GOT3 (cell line): ENCODE measurements around the gene DENND4B.

Source experiments
- DNase-seq: peaks from one replicate; lab custom pipeline; 2025; ENCODE audit warnings: mixed read lengths; lab: John Stamatoyannopoulos, UW

Gene DENND4B

GRCh38 chr1:153970346-153970745 is 23.8 kb upstream of the DENND4B start:
- no peak for DNase-seq

DNA sequence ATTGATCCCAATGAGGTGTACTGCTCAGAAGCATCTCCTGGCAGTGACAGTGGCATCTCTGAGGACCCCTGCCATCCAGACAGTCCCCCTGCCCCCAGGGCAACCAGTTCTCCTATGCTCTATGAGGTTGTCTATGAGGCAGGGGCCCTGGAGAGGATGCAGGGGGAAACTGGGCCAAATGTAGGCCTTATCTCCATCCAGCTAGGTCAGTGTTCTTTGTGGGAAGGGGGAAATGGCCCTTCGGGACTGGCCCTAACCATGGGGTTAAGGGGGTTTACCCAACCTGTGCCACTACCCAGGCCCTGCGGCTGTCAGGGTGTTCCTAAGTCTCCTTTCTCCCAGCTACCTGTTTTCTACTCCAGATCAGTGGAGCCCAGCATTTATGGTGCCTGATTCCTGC is 22.5 kb upstream of the DENND4B start:
- no peak for DNase-seq

DNA sequence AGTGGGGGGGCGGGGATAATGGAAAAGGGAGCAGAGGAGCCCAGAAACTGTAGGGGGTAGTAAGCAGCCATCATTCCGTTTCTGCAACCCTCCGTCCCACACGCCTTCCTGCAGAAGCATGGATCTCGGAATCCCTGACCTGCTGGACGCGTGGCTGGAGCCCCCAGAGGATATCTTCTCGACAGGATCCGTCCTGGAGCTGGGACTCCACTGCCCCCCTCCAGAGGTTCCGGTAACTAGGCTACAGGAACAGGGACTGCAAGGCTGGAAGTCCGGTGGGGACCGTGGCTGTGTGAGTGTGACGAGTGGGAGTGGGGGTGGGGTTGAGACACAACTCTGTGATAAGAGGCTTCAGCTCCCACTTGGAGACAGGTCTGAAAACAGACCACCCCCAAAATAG is 21.9 kb upstream of the DENND4B start:
- DNase-seq, result no peak

- no peak for DNase-seq
These were observed 21.5 kb upstream of the DENND4B start for GRCh38 chr1:153968000-153968363.

- peak; percentile 76 for DNase-seq
These were observed 20.8 kb upstream of the DENND4B start, which contains the start of gene CREB3L4 for GRCh38 chr1:153967107-153967999. Gene CREB3L4 (plus strand): TSS chr1:153967902. CDS start chr1:153968526, 624 bp downstream.

- no peak for DNase-seq
These were observed 17.4 kb upstream of the DENND4B start for GRCh38 chr1:153963850-153964331.

DNA sequence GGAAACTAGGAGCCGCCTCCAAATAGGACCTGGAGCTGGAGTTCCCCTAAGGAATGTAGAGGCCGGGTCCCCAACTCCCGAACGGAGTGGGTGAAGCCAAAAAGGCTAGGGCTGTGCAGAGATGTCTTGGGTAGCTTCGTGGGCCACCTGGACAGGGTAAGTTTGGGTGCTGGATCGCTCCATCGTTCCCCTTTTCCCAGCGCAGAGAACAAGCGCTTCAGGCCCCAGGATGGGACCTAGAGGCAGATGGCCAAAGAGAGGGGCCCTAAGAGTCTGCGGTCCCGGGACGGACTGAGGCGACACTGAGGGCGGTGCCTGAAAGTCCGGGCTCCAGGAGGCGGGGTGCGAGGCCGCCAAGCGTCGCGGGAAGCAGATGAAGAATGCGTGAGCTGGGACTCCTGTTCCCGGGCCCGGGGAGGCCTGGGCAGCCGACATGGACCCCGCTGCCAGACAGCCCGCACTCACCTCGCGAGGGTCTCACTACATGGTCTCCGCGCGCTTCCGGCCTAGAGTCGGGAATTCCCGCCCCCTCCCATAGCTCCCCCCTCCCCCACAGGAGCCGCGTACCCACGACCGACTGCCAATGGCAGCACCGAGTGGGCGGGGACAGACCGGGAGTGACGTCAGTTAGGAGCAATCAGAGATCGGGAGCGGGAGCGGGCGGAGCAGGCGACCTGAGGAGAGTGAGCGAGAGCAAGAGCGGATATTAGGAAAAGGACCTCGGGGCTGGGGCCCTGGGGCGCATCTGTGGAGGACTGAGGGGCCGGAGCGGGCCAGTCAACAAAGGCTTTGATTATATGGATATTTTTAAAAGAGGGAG is 16.7 kb upstream of the DENND4B start, which contains the start of gene SLC39A1:
Gene SLC39A1 (minus strand): TSS at position 508 of the 820 bp plus-strand sequence. CDS start 822 bp downstream, outside the sequence.
- DNase-seq, result peak; percentile 87

DNA sequence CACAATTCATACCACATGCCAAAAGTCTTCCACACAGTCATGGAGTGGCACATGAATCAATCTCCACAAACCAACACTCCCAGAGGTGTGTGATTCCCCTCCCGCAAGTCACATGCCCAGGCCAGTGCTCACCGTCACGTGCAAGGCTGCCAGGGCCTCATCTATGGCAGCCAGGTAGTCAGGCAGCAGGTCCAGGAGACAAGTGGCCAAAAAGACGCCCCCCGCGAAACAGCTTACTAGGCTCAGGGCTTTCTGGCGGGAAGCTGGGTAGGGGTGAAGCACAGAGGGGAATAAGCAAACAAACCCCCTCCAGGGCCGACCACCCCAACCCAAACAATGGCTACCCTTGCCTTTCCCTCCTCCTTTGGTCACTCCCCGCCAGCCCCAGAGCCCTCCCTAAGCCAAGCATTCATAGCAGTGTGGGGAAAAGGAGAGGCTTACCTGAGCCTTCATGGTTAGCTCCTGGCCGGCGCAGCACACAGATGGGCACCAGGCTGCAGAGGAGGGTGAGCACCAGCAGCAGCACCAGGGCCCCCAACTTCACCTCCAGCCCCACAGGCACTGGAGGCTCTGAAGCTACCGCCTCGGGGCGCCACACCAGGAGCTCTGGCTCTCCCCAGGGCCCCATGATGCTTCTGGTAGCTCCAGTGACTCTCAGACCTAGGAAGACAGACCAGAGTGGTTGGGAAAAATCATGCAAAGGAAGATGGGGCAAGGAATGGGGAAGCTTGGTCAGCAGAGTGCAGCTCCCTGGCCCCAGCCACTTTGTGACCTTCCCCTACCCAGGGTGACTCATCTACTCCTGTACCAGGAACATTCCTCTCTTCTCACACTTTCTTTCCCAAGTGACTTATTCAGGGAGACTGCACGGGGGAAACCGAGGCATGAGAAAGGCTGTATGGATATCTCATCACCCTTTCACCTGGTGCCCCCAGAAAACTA is 15.8 kb upstream of the DENND4B start:
- no peak for DNase-seq

DNA sequence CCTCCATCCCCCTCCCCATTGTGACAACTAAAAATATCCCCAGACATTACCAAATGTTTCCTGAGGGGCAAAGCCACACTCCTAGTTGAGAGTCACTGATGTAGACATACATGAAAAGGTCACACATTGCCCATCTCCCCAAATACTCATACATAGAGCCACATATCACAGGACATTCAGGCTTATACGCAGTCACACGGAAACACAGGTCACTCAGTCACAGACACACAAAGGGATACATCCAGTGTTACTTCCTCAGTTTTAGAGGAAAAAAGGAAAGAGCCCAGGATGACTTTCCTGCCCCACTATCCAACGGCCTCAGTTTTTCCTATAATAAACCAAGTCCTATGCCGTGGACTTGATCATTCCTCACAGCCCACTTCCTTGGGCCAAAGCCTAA is 14.9 kb upstream of the DENND4B start:
- no peak for DNase-seq

DNA sequence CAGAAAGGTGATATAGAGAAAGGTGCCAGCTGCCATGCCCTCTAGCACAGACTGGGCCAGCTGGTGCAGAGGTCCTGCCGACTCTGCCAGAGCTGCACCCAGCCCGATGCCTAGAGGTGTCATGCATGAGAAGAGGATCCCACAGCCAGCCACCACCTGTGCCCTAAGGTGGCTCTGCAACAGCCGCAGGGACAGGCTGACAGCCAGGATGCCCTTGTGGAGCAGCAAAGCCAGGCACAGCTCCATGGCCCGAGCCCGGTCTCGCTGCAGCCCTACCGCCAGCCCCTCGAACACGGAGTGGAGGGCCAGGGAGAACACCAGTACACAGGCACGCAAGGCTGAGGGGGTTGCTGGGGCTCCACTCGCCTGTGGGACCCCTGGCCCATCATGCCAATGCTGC is 13.7 kb upstream of the DENND4B start:
- DNase-seq, result no peak

DNA sequence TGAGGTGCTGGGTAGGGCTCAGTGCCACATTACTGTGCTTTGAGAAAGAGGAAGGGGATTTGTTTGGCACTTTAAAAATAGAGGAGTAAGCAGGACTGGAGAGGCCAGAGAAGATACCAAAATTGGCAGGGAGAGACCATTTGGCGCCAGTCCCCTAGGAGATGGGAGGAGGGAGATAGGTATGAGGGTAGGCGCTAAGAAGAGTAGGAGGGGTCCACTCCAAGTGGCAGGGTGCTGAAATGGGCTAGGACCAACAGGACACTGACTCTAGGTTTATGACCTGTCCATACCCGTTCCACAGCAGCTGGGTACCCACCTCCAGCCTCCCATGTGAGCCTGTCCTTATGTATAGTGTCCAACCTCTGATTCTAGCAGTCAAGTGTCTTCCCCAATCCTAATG is 12.9 kb upstream of the DENND4B start:
- DNase-seq, result no peak

GRCh38 chr1:153958961-153959260 is 12.4 kb upstream of the DENND4B start:
- no peak for DNase-seq

DNA sequence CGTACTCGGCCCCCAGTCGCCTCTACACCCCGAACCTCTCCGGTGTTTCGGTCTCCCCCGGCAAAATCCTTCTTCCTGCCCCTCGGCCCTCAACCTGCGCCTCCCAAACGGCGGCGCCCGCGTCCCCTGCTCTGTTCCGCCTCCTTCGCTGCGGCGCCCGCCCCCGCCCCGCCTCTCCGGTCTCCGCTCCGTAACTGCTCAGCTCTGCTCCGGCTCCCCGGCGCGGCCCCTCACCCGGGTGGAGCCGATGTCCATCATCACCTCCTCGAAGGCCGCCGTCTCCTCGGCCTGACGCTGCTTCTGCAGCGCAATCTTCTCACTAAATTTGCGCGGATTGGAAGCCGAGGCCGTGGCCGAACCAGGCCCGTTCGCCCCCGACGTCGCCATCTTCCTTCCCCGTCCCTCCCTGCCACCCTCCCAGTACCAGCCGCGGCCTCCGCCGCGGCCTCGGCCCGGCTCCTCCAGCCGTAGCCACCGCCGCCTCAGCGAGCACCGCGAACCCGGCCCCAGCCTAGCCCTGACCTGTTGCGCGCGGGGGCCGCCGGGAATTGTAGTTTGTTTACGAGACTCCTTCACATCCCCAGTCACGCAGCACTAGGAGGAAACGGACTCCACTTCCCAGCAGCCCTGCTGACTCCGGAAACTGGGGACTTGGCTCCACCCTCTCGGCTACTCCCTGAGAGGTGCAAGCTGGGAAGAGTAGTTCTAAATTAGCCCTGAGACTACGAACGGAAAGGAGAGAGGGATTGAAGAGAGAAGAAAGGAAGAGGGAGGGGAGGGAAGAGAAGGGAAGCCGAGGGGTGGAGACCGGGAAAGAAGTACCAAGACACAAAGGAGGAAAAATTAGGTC is 11.8 kb upstream of the DENND4B start, which contains the start of gene CRTC2:
Gene CRTC2 (minus strand): TSS at position 502 of the 850 bp plus-strand sequence. CDS start 115 bp downstream, at position 387.
- peak; percentile 90 for DNase-seq

- DNase-seq, result no peak
These were observed 11.2 kb upstream of the DENND4B start for GRCh38 chr1:153957744-153958110.

GRCh38 chr1:153956997-153957715 is 10.6 kb upstream of the DENND4B start:
- DNase-seq, result no peak

DNA sequence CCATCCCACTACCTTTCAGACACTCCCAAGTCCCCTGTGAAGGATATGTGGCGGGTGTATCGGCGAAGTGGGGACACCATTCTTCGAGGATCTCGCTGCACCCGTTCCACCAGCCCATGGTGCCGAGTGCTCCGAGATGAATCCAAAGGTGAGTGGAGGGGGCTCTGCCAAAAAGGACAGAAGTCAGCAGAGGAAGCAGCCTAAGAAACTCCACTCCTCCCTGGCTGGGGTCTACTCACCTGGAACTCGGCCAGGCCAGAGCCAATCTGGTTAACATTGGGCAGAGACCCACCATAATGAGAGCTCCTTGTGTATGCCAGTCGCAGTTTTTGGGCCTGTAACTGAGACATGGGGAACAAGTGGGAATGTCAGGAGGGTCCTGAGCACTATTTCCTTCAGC is 8.3 kb upstream of the DENND4B start:
- DNase-seq, result no peak

GRCh38 chr1:153953859-153954365 is 7.4 kb upstream of the DENND4B start:
- no peak for DNase-seq

DNA sequence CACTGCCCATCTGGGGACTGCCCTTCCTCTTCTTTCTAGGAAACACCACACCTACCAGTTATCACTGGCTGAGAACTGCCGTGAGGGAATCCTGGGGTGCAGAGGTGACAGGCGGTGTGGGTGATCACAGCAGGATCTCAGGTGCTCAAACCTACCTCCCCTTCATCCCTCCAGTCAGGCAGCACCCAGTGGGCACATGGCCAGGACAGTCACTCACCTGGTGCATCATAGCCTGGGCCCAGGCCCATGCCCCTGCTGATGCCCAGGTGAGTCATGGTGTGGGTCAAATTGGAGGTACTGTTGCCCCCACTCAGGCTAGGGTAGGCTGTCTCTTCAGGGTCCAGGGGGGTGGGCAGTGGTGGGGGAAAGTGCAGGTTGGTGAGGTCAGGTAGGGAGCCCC is 5.3 kb upstream of the DENND4B start:
- DNase-seq, result no peak

- DNase-seq, result no peak
These were observed 4.7 kb upstream of the DENND4B start for GRCh38 chr1:153951183-153951582.
